Measurements from ENCODE around the gene RNF223. TPM values are rescaled to one million over a fixed set of nuclear protein-coding genes. Genes with fewer than 3 reads are reported as not detected.

Gene RNF223
- total RNA-seq, 1 donor from 2014 or later, result not detected

DNA sequence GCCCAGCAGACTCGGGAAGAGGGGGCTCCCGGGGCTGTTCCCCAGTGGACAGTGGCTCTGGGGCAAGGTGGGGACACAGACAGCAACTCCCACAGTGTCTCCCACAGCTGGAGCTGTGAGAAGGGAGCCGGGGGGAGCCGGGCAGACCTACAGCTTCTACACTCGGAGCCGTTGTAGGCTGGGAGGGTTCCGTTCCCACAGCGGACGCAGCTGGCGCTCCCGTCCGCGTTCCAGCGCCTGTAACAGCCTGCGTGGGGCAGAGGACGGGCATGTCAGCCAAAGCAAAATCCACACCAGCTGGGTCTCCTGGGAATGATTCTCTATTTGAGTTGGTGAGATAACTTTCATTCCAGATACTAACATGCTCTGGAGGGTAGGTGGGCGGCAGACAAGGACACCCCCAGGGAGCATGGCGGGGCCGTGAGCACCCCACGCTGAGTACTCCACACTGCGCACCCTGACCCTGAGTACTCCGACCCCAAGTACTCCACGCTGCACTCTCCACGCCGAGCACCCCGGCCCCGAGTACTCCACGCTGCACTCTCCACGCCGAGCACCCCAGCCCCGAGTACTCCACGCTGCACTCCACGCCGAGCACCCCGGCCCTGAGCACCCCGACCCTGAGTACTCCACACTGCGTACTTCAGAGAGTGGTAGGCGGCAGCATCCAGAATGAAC lies 13.4 kb upstream of the RNF223 start:
- H3K27me3 ChIP-seq (ENCODE audit: control insufficient read depth in 3 of 3, insufficient read depth in 3 of 3, low read length in 3 of 3), result no peaks in the 10 kb centered on the region
- H3K27ac ChIP-seq (ENCODE audit: low read depth, low read length), result no peak overlapping the region
- no peaks in the 10 kb centered on the region for H3K36me3 ChIP-seq (ENCODE audit: control insufficient read depth in 3 of 3, insufficient read depth in 3 of 3, low read length in 3 of 3)
- H3K9me3 ChIP-seq (ENCODE audit: control insufficient read depth in 3 of 3, low read length in 3 of 3), result no peaks in the 10 kb centered on the region
- H3K9ac ChIP-seq (ENCODE audit: low read depth in 1 of 3, low read length in 3 of 3), result no peak overlapping the region
- H3K4me1 ChIP-seq (ENCODE audit: control insufficient read depth in 3 of 3, insufficient read depth in 3 of 3, low read length in 3 of 3), result no peaks in the 10 kb centered on the region
- no peak overlapping the region for H3K4me3 ChIP-seq (ENCODE audit: low read length in 3 of 3)

DNA sequence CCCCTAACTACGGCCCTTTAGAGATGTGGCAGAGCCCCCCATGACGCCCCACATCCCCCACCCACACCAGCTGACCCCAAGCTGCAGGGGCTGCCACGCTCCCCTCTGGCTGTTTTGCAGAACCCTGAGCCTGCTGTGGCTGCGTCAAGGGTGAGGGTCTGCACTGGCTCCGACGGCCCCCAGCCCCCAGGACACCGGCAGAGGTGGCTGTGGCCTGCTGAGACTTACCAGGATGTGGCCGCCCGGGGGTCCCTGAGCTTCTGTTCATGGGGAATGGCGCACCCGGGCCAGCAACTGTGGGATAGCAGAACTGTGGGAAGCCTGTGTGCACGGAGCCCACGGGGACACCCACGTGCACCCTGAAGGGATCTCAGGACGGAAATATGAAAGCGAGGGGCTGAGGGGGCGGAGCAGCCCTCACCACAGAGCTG lies 12.8 kb upstream of the RNF223 start:
- H3K4me1 ChIP-seq (ENCODE audit: control insufficient read depth in 3 of 3, insufficient read depth in 3 of 3, low read length in 3 of 3), result no peaks in the 10 kb centered on the region
- H3K36me3 ChIP-seq (ENCODE audit: control insufficient read depth in 3 of 3, insufficient read depth in 3 of 3, low read length in 3 of 3), result no peaks in the 10 kb centered on the region
- H3K27ac ChIP-seq (ENCODE audit: low read depth, low read length), result no peak overlapping the region
- no peaks in the 10 kb centered on the region for H3K9me3 ChIP-seq (ENCODE audit: control insufficient read depth in 3 of 3, low read length in 3 of 3)
- no peaks in the 10 kb centered on the region for H3K27me3 ChIP-seq (ENCODE audit: control insufficient read depth in 3 of 3, insufficient read depth in 3 of 3, low read length in 3 of 3)
- H3K4me3 ChIP-seq (ENCODE audit: low read length in 3 of 3), result no peak overlapping the region
- no peak overlapping the region for H3K9ac ChIP-seq (ENCODE audit: low read depth in 1 of 3, low read length in 3 of 3)

GRCh38 chr1:1085911-1086841 lies 12.1 kb upstream of the RNF223 start:
- Histone ChIP-seq H3K9ac (ENCODE audit: low read depth in 1 of 3, low read length in 3 of 3) (no peak overlapping the region), H3K4me3 (ENCODE audit: low read length in 3 of 3) (no peak overlapping the region), H3K4me1 (ENCODE audit: control insufficient read depth in 3 of 3, insufficient read depth in 3 of 3, low read length in 3 of 3) (no peaks in the 10 kb centered on the region), H3K9me3 (ENCODE audit: control insufficient read depth in 3 of 3, low read length in 3 of 3) (no peaks in the 10 kb centered on the region), H3K36me3 (ENCODE audit: control insufficient read depth in 3 of 3, insufficient read depth in 3 of 3, low read length in 3 of 3) (no peaks in the 10 kb centered on the region), H3K27ac (ENCODE audit: low read depth, low read length) (no peak overlapping the region), H3K27me3 (ENCODE audit: control insufficient read depth in 3 of 3, insufficient read depth in 3 of 3, low read length in 3 of 3) (no peaks in the 10 kb centered on the region)

DNA sequence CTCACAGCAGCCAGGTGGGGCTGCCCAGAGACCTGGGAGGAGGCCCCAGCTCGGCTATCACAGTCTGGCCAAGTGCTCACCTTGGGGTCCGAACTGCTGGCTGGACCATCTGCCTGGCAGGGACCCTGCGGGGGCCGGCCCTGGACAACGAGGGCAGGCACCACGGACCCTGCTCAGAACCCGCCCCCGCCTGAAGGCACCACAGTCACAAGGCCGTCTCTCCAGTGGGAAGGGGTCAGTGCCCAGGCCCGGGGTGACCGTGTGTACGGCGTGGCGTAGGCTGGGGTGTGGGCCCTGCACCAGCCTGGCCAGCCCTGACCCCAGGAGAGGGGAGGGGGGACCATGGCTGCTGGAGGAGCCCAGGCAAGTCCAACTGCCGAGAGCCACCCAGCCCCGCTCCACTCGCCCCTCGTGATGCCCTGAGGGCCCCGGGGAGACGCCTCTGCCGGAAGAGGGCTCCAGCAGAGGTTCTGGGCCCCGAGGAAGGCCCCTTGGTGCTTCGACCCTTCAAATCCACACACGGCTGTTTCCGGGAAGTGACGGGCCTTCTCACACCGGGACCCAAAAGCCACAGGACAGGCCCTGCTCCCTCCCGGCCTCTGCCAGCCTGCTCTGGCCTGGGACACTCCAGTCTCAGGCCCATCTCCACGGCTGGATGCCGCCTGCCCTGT lies 11.2 kb upstream of the RNF223 start:
- Histone ChIP-seq H3K27ac (ENCODE audit: low read depth, low read length) (no peak overlapping the region), H3K4me1 (ENCODE audit: control insufficient read depth in 3 of 3, insufficient read depth in 3 of 3, low read length in 3 of 3) (peaks cover under 1 to 1% (median 1%) of the 10 kb centered on the region in 3 donors), H3K36me3 (ENCODE audit: control insufficient read depth in 3 of 3, insufficient read depth in 3 of 3, low read length in 3 of 3) (no peaks in the 10 kb centered on the region), H3K9ac (ENCODE audit: low read depth in 1 of 3, low read length in 3 of 3) (no peak overlapping the region), H3K4me3 (ENCODE audit: low read length in 3 of 3) (no peak overlapping the region), H3K9me3 (ENCODE audit: control insufficient read depth in 3 of 3, low read length in 3 of 3) (no peaks in the 10 kb centered on the region), H3K27me3 (ENCODE audit: control insufficient read depth in 3 of 3, insufficient read depth in 3 of 3, low read length in 3 of 3) (peaks cover 0 to under 1% (median 0%) of the 10 kb centered on the region in 3 donors)

DNA sequence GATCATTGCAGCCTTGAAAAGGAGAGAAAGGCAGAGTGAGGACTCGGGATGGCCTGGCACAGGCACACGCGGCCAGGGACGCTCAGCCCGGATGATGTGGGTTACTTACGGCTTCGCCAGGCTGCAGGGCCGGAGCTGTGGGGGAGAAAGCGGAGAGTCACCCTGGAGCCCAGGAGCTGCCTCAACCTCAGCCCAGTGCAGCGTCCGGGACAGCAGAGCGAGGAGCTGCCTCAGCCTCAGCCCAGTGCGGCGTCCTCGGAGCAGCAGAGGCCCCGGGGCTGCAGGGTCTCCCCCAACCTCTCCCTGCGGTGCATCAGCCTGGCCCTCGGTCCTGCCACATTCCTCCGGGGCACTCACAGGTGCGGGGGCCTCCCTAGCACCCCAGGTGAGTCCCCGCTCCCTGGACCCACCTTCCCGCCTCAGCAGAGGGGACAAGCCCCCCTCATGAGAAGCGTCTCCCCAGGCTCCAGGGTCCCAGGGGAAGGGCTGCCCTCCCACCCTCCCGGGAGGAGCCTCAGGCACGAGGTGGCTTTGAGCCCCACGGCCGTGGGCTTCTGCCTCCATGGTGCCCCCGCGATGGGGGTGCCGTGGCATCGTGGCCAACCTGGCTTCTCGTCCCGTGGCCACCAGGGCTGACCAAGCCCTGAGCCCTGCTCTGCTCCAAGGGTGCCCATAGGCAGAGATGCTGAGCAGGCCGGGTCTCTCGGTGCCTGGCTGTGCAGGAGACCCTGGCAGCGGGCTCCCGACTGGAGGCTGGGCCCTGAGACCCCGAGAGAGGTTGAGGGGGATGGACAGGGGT lies 10.5 kb upstream of the RNF223 start:
- Histone ChIP-seq H3K9ac (ENCODE audit: low read depth in 1 of 3, low read length in 3 of 3) (no peak overlapping the region), H3K36me3 (ENCODE audit: control insufficient read depth in 3 of 3, insufficient read depth in 3 of 3, low read length in 3 of 3) (no peaks in the 10 kb centered on the region), H3K4me3 (ENCODE audit: low read length in 3 of 3) (no peak overlapping the region), H3K9me3 (ENCODE audit: control insufficient read depth in 3 of 3, low read length in 3 of 3) (no peaks in the 10 kb centered on the region), H3K27ac (ENCODE audit: low read depth, low read length) (no peak overlapping the region), H3K4me1 (ENCODE audit: control insufficient read depth in 3 of 3, insufficient read depth in 3 of 3, low read length in 3 of 3) (peaks cover 6 to 8% (median 8%) of the 10 kb centered on the region in 3 donors), H3K27me3 (ENCODE audit: control insufficient read depth in 3 of 3, insufficient read depth in 3 of 3, low read length in 3 of 3) (peaks cover 0 to 5% (median 2%) of the 10 kb centered on the region in 3 donors)

GRCh38 chr1:1083416-1084371 lies 9.6 kb upstream of the RNF223 start:
- Histone ChIP-seq H3K36me3 (ENCODE audit: control insufficient read depth in 3 of 3, insufficient read depth in 3 of 3, low read length in 3 of 3) (no peaks in the 10 kb centered on the region), H3K27me3 (ENCODE audit: control insufficient read depth in 3 of 3, insufficient read depth in 3 of 3, low read length in 3 of 3) (peaks cover 3 to 8% (median 5%) of the 10 kb centered on the region in 3 donors), H3K4me3 (ENCODE audit: low read length in 3 of 3) (no peak overlapping the region), H3K27ac (ENCODE audit: low read depth, low read length) (no peak overlapping the region), H3K4me1 (ENCODE audit: control insufficient read depth in 3 of 3, insufficient read depth in 3 of 3, low read length in 3 of 3) (peaks cover 10 to 12% (median 10%) of the 10 kb centered on the region in 3 donors), H3K9me3 (ENCODE audit: control insufficient read depth in 3 of 3, low read length in 3 of 3) (no peaks in the 10 kb centered on the region), H3K9ac (ENCODE audit: low read depth in 1 of 3, low read length in 3 of 3) (no peak overlapping the region)

- H3K27ac ChIP-seq (ENCODE audit: low read depth, low read length), result no peak overlapping the region
- H3K9ac ChIP-seq (ENCODE audit: low read depth in 1 of 3, low read length in 3 of 3), result no peak overlapping the region
- H3K27me3 ChIP-seq (ENCODE audit: control insufficient read depth in 3 of 3, insufficient read depth in 3 of 3, low read length in 3 of 3), result peaks cover 3 to 8% (median 5%) of the 10 kb centered on the region in 3 donors
- H3K9me3 ChIP-seq (ENCODE audit: control insufficient read depth in 3 of 3, low read length in 3 of 3), result no peaks in the 10 kb centered on the region
- no peaks in the 10 kb centered on the region for H3K36me3 ChIP-seq (ENCODE audit: control insufficient read depth in 3 of 3, insufficient read depth in 3 of 3, low read length in 3 of 3)
- H3K4me3 ChIP-seq (ENCODE audit: low read length in 3 of 3), result no peak overlapping the region
- H3K4me1 ChIP-seq (ENCODE audit: control insufficient read depth in 3 of 3, insufficient read depth in 3 of 3, low read length in 3 of 3), result peaks cover 10 to 12% (median 10%) of the 10 kb centered on the region in 3 donors
These were observed 8.8 kb upstream of the RNF223 start for GRCh38 chr1:1082776-1083415.

- no peaks in the 10 kb centered on the region for H3K9me3 ChIP-seq (ENCODE audit: control insufficient read depth in 3 of 3, low read length in 3 of 3)
- no peak overlapping the region for H3K27ac ChIP-seq (ENCODE audit: low read depth, low read length)
- H3K4me3 ChIP-seq (ENCODE audit: low read length in 3 of 3), result no peak overlapping the region
- H3K27me3 ChIP-seq (ENCODE audit: control insufficient read depth in 3 of 3, insufficient read depth in 3 of 3, low read length in 3 of 3), result peaks cover 3 to 8% (median 5%) of the 10 kb centered on the region in 3 donors
- H3K4me1 ChIP-seq (ENCODE audit: control insufficient read depth in 3 of 3, insufficient read depth in 3 of 3, low read length in 3 of 3), result peaks cover 10 to 12% (median 10%) of the 10 kb centered on the region in 3 donors
- no peaks in the 10 kb centered on the region for H3K36me3 ChIP-seq (ENCODE audit: control insufficient read depth in 3 of 3, insufficient read depth in 3 of 3, low read length in 3 of 3)
- no peak overlapping the region for H3K9ac ChIP-seq (ENCODE audit: low read depth in 1 of 3, low read length in 3 of 3)
These were observed 8.2 kb upstream of the RNF223 start for GRCh38 chr1:1082239-1082775.

Measured in skeletal muscle tissue (tissue), 4 donors.